ENCODE data around the gene RTF1.

The RTF1 gene

GRCh38 chr15:41510728-41511127 lies 93.8 kb downstream of the RTF1 start:
- DNase-seq = no peak

- no peak for DNase-seq
Observed at GRCh38 chr15:41511331-41511898, 94.5 kb downstream of the RTF1 start.

DNA sequence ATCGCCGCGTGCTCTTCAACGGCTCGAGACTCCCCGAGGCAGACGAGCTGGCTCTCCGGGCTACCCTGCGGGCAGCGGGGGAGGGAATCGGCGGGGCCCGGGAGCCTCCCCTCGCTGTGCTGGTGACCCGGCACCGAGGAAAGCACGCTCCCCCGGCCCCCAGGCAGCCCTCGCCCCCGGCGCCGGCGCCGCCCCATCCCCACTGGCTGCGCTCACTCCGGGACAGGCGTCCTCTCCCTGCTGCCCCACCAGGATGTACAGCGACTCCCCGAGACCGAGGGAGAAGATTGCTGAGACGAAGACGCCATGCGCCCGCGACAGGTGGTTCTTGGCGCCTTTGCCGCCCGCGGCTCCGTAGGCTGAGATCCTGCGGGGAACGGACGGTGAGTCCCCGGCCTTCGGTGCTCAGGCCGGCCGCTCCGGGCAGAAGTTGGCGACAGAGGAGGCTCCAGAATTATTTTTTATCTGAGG lies 95.0 kb downstream of the RTF1 start:
- DNase-seq = peak in 1 of 2 donors; percentile 21

DNA sequence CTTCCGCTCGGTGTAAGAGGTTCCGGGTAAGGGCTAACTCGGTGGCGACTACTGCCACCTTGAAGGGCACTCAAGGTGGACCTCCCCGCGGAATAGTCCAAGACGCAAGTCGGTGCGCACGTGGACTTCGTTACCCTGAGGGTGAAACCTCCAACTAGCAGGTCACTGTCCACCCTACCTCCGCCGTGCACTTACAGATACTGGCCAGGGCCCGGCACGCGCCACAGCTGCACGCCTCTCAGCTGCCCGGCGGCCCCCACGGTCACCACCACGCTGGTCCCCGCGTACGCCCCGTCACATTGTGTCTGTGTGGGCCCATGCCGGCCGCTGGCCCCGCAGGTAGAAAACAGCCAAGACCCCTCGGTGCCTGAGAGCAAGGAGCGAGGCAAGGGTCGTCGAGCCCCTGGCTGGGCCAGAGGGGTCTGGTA lies 95.6 kb downstream of the RTF1 start:
- DNase-seq = no peak

GRCh38 chr15:41512940-41513505 lies 96.1 kb downstream of the RTF1 start:
- peak in 1 of 2 donors; percentile 10 for DNase-seq

GRCh38 chr15:41513506-41514227 lies 96.8 kb downstream of the RTF1 start, which contains the start of gene LTK:
TSS of gene LTK (minus strand) at chr15:41513827. CDS start at chr15:41513709, 118 bp downstream.
- DNase-seq = peak in 1 of 2 donors; percentile 14

GRCh38 chr15:41517895-41518449 lies 101.1 kb downstream of the RTF1 start:
- no peak for DNase-seq

DNA sequence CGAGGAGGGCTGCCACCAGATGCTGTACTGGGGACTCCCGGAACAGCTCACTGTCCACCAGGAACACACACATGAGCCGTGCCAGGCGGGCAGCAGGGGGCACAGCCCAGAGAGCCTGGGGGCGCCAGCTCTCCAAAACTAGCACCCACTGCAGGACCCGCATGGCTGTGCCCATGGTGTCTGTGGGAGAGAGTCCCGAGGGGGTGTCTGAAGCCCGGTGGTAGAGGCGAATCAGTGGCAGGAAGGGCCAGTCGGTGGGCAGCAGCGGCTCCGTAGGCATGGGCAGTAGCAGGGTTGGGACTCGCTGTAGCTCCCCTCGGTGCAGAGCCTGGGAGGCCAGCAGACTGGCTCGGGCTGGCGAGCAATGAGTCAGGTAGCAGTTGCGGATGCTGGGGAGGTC lies 103.7 kb downstream of the RTF1 start:
- no peak for DNase-seq

GRCh38 chr15:41521614-41522013 lies 104.7 kb downstream of the RTF1 start:
- DNase-seq = no peak

- DNase-seq = no peak
Observed at GRCh38 chr15:41523097-41523496, 106.2 kb downstream of the RTF1 start.

GRCh38 chr15:41530363-41530956 lies 113.6 kb downstream of the RTF1 start:
- DNase-seq = no peak
